ENCODE data around the gene PIP4K2C. TPM values are rescaled to one million over a fixed set of nuclear protein-coding genes. Genes with fewer than 3 reads are reported as not detected.
"Not testable (repeated sequence)": the region's sequence is repeated elsewhere in the genome, so short reads cannot be mapped to it uniquely, and the experiment has no call there.

PIP4K2C gene
- total RNA-seq, 1 donor from 2014 or later, result 28.6 TPM

DNA sequence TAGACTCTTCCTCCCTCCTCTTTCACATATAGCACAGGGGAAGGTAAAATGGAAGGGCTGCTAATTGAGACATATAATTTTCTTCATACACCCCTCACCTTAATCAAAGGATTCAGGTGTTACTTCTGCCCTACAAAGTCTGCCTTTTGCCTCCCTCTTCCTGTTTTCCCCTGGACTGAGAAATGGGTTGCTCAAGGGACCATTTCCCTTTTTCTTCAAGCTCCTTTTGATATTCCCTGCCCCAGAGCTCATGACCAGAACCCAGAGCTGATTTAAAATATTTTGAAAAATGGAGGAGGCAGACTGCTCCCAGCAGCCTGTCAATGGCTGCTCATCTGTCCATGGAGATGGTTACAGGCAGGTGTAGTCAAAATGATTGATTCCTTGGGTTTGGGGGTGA lies 6.3 kb upstream of the PIP4K2C start:
- ATAC-seq, result peak in 1 of 2 donors; percentile 34
- intact Hi-C loops (cut with DNase I), result loop anchor here (10.0 kb wide), 1 partner anchor 50 kb away; the partner anchor contains the start of gene B4GALNT1
- H3K27me3 ChIP-seq (ENCODE audit: low read depth), result peaks cover 5% of the 10 kb centered on the region
- no peaks in the 10 kb centered on the region for H3K36me3 ChIP-seq
- no peak for DNase-seq
- no peak overlapping the region for H3K27ac ChIP-seq
- TF ChIP-seq, protein P1, sequence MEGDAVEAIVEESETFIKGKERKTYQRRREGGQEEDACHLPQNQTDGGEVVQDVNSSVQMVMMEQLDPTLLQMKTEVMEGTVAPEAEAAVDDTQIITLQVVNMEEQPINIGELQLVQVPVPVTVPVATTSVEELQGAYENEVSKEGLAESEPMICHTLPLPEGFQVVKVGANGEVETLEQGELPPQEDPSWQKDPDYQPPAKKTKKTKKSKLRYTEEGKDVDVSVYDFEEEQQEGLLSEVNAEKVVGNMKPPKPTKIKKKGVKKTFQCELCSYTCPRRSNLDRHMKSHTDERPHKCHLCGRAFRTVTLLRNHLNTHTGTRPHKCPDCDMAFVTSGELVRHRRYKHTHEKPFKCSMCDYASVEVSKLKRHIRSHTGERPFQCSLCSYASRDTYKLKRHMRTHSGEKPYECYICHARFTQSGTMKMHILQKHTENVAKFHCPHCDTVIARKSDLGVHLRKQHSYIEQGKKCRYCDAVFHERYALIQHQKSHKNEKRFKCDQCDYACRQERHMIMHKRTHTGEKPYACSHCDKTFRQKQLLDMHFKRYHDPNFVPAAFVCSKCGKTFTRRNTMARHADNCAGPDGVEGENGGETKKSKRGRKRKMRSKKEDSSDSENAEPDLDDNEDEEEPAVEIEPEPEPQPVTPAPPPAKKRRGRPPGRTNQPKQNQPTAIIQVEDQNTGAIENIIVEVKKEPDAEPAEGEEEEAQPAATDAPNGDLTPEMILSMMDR (IDR thresholded peaks at IDR 0.05), result no peak
- no peaks in the 10 kb centered on the region for H3K4me1 ChIP-seq
- H3K4me3 ChIP-seq, result no peak overlapping the region
- no peaks in the 10 kb centered on the region for H3K9me3 ChIP-seq

- H3K4me1 ChIP-seq, result peaks cover under 1% of the 10 kb centered on the region
- TF ChIP-seq, protein P1 (IDR thresholded peaks at IDR 0.05), result no peak
- DNase-seq (no peak), ATAC-seq (no peak)
- no peak overlapping the region for H3K27ac ChIP-seq
- H3K36me3 ChIP-seq, result no peaks in the 10 kb centered on the region
- no peak overlapping the region for H3K4me3 ChIP-seq
- H3K27me3 ChIP-seq (ENCODE audit: low read depth), result peaks cover 5% of the 10 kb centered on the region
- intact Hi-C loops (cut with DNase I), result loop anchor here (10.0 kb wide), 1 partner anchor 50 kb away; the partner anchor contains the start of gene B4GALNT1
- no peaks in the 10 kb centered on the region for H3K9me3 ChIP-seq
Observed at GRCh38 chr12:57585156-57585555, 5.8 kb upstream of the PIP4K2C start.

DNA sequence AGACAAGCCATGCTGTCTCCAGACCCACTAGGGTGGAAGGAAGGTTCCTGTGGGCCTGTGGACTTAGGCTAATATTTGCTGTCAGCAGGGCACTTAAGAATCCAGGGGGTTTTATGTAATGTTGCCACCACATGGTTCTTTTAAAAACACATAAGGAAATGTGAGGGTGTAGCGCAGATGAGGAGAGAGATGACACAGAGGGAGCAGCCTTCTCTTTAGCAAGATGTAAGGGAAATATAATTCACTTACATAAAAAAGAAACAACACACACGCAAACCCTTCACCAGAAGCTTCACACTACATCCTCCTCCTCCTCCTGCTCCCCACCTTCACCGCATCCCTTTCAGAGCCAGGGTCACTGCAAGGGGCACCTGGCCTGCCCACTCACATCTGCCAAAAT lies 4.9 kb upstream of the PIP4K2C start:
- H3K27ac ChIP-seq, result no peak overlapping the region
- TF ChIP-seq, protein P1 (IDR thresholded peaks at IDR 0.05), result no peak
- no peak for DNase-seq

GRCh38 chr12:57586832-57587429 lies 4.1 kb upstream of the PIP4K2C start:
- intact Hi-C loops (cut with DNase I), result loop anchor here (10.0 kb wide), 1 partner anchor 48 kb away; the partner anchor contains the start of gene B4GALNT1
- H3K4me3 ChIP-seq, result no peak overlapping the region
- TF ChIP-seq, protein P1 (IDR thresholded peaks at IDR 0.05), result no peak
- no peak overlapping the region for H3K27ac ChIP-seq
- H3K4me1 ChIP-seq, result peaks cover 11% of the 10 kb centered on the region
- H3K27me3 ChIP-seq (ENCODE audit: low read depth), result peaks cover 5% of the 10 kb centered on the region
- no peaks in the 10 kb centered on the region for H3K9me3 ChIP-seq
- ATAC-seq, result no peak
- no peak for DNase-seq
- H3K36me3 ChIP-seq, result no peaks in the 10 kb centered on the region

More for the DNA sequence above, 4.9 kb upstream of the PIP4K2C start:
- H3K27me3 ChIP-seq (ENCODE audit: low read depth), result peaks cover 5% of the 10 kb centered on the region
- H3K36me3 ChIP-seq, result no peaks in the 10 kb centered on the region
- no peaks in the 10 kb centered on the region for H3K9me3 ChIP-seq
- intact Hi-C loops (cut with DNase I), result loop anchor here (10.0 kb wide), 1 partner anchor 49 kb away; the partner anchor contains the start of gene B4GALNT1
- ATAC-seq, result no peak
- H3K4me1 ChIP-seq, result peaks cover 6% of the 10 kb centered on the region
- no peak overlapping the region for H3K4me3 ChIP-seq

DNA sequence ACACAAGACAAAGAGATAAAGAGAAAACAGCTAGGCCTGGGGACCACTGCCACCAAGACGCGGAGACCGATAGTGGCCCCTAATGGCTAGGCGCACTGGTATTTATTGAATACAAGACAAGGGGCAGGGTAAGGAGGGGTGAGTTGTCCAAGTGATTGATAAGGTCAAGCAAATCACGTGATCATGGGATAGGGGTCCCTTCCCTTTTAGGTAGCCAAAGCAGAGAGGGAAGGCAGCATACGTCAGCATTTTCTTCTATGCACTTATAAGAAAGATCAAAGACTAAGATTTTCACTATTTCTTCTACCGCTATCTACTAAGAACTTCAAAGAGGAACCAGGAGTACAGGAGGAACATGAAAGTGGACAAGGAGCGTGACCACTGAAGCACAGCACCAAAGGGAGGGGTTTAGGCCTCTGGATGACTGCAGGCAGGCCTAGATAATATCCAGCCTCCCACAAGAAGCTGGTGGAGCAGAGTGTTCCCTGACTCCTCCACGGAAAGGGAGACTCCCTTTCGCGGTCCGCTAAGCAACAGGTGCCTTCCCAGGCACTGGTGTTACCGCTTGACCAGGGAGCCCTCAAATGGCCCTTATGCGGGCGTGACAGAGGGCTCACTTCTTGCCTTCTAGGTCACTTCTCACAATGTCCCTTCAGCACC lies 1.9 kb upstream of the PIP4K2C start:
- intact Hi-C loops (cut with DNase I), result loop anchor here (10.0 kb wide), 1 partner anchor 46 kb away; the partner anchor contains the start of gene B4GALNT1

GRCh38 chr12:57590479-57590863 lies 521 bp upstream of the PIP4K2C start:
- H3K27ac ChIP-seq, result peak overlapping the region; percentile 80
- peaks cover 14% of the 10 kb centered on the region for H3K36me3 ChIP-seq
- TF ChIP-seq, protein P1 (IDR thresholded peaks at IDR 0.05), result no peak
- H3K4me3 ChIP-seq, result peak overlapping the region; percentile 89
- ATAC-seq (no peak), DNase-seq (no peak)
- no peaks in the 10 kb centered on the region for H3K9me3 ChIP-seq
- H3K4me1 ChIP-seq, result peaks cover 26% of the 10 kb centered on the region
- H3K27me3 ChIP-seq (ENCODE audit: low read depth), result peaks cover 5% of the 10 kb centered on the region
- intact Hi-C loops (cut with DNase I), result no loop called here

More for the DNA sequence above, 1.9 kb upstream of the PIP4K2C start:
- not testable (repeated sequence) for DNase-seq; H3K9me3 ChIP-seq; H3K4me3 ChIP-seq; H3K27me3 ChIP-seq (ENCODE audit: low read depth); ATAC-seq; H3K36me3 ChIP-seq; H3K27ac ChIP-seq
- H3K4me1 ChIP-seq, result peaks cover 26% of the 10 kb centered on the region

Measured in lower lobe of right lung (tissue), 2 donors.